Transverse colon (tissue), 4 donors: ENCODE data around the gene GPC6. TPM values are rescaled to one million over a fixed set of nuclear protein-coding genes. Genes with fewer than 3 reads are reported as not detected.
A peak's percentile ranks its signal among the peaks of the same experiment; 100 is the strongest.

Experiments used
- DNase-seq: peaks from one replicate; pipeline ENCODE4 v3.0.0-alpha.2; 2019
- H3K27ac ChIP-seq, 4 donors: fragments of 200-600 bp; sonication (generic); 2 replicates each; pipeline ENCODE4 v1.5.1; 2016 to 2018; ENCODE audit warnings: inconsistent platforms in 4 of 4
- H3K27me3 ChIP-seq: fragments of 200-600 bp; sonication (generic); 2 replicates; pipeline ENCODE4 v1.5.1; 2017; ENCODE audit warnings: inconsistent platforms
- H3K36me3 ChIP-seq, 4 donors: fragments of 200-600 bp; sonication (generic); 2 replicates each; pipeline ENCODE4 v1.5.1; 2017 to 2019; ENCODE audit warnings: inconsistent platforms in 4 of 4
- H3K4me1 ChIP-seq, 4 donors: fragments of 200-600 bp; sonication (generic); 2 replicates each; pipeline ENCODE4 v1.5.1; 2017 to 2020; ENCODE audit warnings: inconsistent platforms in 4 of 4
- H3K4me3 ChIP-seq, 4 donors: fragments of 200-600 bp; sonication (generic); 1 replicate in 1 of 4; 2 replicates in 3 of 4; pipeline versions ENCODE4 v1.5.1 to v1.6.1; 2017 to 2019; ENCODE audit warnings: inconsistent platforms in 4 of 4
- H3K9me3 ChIP-seq, 2 donors: fragments of 200-600 bp; sonication (generic); 2 replicates each; pipeline ENCODE4 v1.5.1; 2017 to 2019; ENCODE audit warnings: inconsistent platforms in 2 of 2
- CTCF ChIP-seq, 5 experiments: fragments of 200-600 bp in 3 of 5; fragments of 450-650 bp in 2 of 5; sonication (generic) in 3 of 5; IDR thresholded peaks; 1 replicate in 2 of 5; 2 replicates in 3 of 5; pipeline ENCODE4 v1.5.1; 2016 to 2017; ENCODE audit warnings: antibody characterized with exemption in 5 of 5, inconsistent platforms in 3 of 5, mild to moderate bottlenecking in 2 of 5, moderate library complexity in 1 of 5
- EP300 ChIP-seq: sonication (generic); formaldehyde crosslinking; IDR thresholded peaks from one replicate; pipeline ENCODE4 v1.6.1; 2017; ENCODE audit warnings: antibody characterized with exemption, low read depth
- POLR2A ChIP-seq: fragments of 450-650 bp; IDR thresholded peaks from one replicate; pipeline ENCODE4 v1.6.1; 2016; ENCODE audit warnings: antibody characterized with exemption, mild to moderate bottlenecking, moderate library complexity
- POLR2AphosphoS5 ChIP-seq, 3 donors: sonication (generic); formaldehyde crosslinking; IDR thresholded peaks; one replicate each; pipeline ENCODE4 v1.6.1; 2016; ENCODE audit warnings: antibody characterized with exemption in 3 of 3
- WGBS, 2 donors: methylation state at CpG; one replicate each; pipeline ENCODE4 v1.1.5; 2018; ENCODE audit warnings: low coverage in 1 of 2; 5-methylcytosine and 5-hydroxymethylcytosine counted together
- in situ Hi-C, 4 donors: fragments of 200-750 bp; cut with MboI; loops; one replicate each; pipeline versions ENCODE4 v1.15.0 to v1.15.1; 2017; ENCODE audit warnings: low sequenced_read_pairs in 3 of 4, low pct_ligation_motif_present in 1 of 4, low pct_unique_long_range_greater_than_20kb in 1 of 4
- intact Hi-C: fragments of 100-400 bp; cut with DNase I; formaldehyde crosslinking; loops from one replicate; pipeline ENCODE4 v1.15.1; 2023; ENCODE audit warnings: low total_unique reads
- total RNA-seq, 4 donors: library from RNA; depleted of rRNA; stranded (reverse); fragments of >200 nt; gene quantifications; one replicate each; pipeline ENCODE4 v1.1.0, GENCODE V29; 2016

GPC6 gene
- total RNA-seq, 4 donors from 2014 or later, result 0.75 to 5.7 (median 4.0) TPM

GRCh38 chr13:93767917-93768409 is 541.4 kb downstream of the GPC6 start:
- TF ChIP-seq EP300, result no peak
- TF ChIP-seq CTCF (IDR thresholded peaks at IDR 0.05), result no peak
- no peak for TF ChIP-seq POLR2A
- no peak for TF ChIP-seq POLR2AphosphoS5 (IDR thresholded peaks at IDR 0.05)
- WGBS, 2 donors, result 30 to 47% methylated on average over 3 to 4 of the region's 4 CpGs
- Histone ChIP-seq H3K4me1 (peaks cover 0 to 16% (median 2%) of the 10 kb centered on the region in 4 donors), H3K9me3 (no peaks in the 10 kb centered on the region), H3K27me3 (no peaks in the 10 kb centered on the region), H3K27ac (peak overlapping the region in 1 of 4 donors; percentile 28), H3K4me3 (no peak overlapping the region), H3K36me3 (no peaks in the 10 kb centered on the region)
- DNase-seq, result no peak
- intact Hi-C loops (no loop called here), in situ Hi-C loops (no loop called here)

- 50 to 67% methylated on average over 1 to 3 of the region's 3 CpGs for WGBS, 2 donors
- in situ Hi-C loops, result no loop called here
These were observed 542.5 kb downstream of the GPC6 start for GRCh38 chr13:93769101-93769500.

GRCh38 chr13:93769607-93770006 is 543.0 kb downstream of the GPC6 start:
- H3K27me3 ChIP-seq, result no peaks in the 10 kb centered on the region
- intact Hi-C loops, result no loop called here
- in situ Hi-C loops, result no loop called here
- no peaks in the 10 kb centered on the region for H3K36me3 ChIP-seq
- H3K9me3 ChIP-seq, result no peaks in the 10 kb centered on the region
- 80% methylated on average over 1 of the region's 1 CpG; no CpG with 5 or more reads in 1 of the 2 donors for WGBS, 2 donors
- H3K4me3 ChIP-seq, result no peak overlapping the region
- no peak for DNase-seq
- TF ChIP-seq POLR2AphosphoS5 (IDR thresholded peaks at IDR 0.05) (no peak), CTCF (IDR thresholded peaks at IDR 0.05) (no peak), EP300 (no peak), POLR2A (no peak)
- H3K4me1 ChIP-seq, result peaks cover 0 to 16% (median 2%) of the 10 kb centered on the region in 4 donors
- peak overlapping the region in 2 of 4 donors; percentile 6 to 29 for H3K27ac ChIP-seq

More at GRCh38 chr13:93769101-93769500, 542.5 kb downstream of the GPC6 start:
- intact Hi-C loops, result no loop called here
- DNase-seq, result no peak
- no peak for TF ChIP-seq CTCF (IDR thresholded peaks at IDR 0.05)
- no peak for TF ChIP-seq EP300
- TF ChIP-seq POLR2AphosphoS5 (IDR thresholded peaks at IDR 0.05), result no peak
- no peak for TF ChIP-seq POLR2A
- no peaks in the 10 kb centered on the region for H3K36me3 ChIP-seq
- H3K9me3 ChIP-seq, result no peaks in the 10 kb centered on the region
- peaks cover 0 to 16% (median 2%) of the 10 kb centered on the region in 4 donors for H3K4me1 ChIP-seq
- H3K4me3 ChIP-seq, result no peak overlapping the region
- H3K27ac ChIP-seq, result peak overlapping the region in 2 of 4 donors; percentile 6 to 29
- H3K27me3 ChIP-seq, result no peaks in the 10 kb centered on the region

GRCh38 chr13:93771227-93771626 is 544.6 kb downstream of the GPC6 start:
- no peaks in the 10 kb centered on the region for H3K9me3 ChIP-seq
- no peaks in the 10 kb centered on the region for H3K27me3 ChIP-seq
- peaks cover 0 to 16% (median 2%) of the 10 kb centered on the region in 4 donors for H3K4me1 ChIP-seq
- intact Hi-C loops (no loop called here), in situ Hi-C loops (no loop called here)
- WGBS, 2 donors, result 85% methylated on average over 8 of the region's 8 CpGs; no CpG with 5 or more reads in 1 of the 2 donors
- no peak overlapping the region for H3K4me3 ChIP-seq
- no peaks in the 10 kb centered on the region for H3K36me3 ChIP-seq
- TF ChIP-seq POLR2AphosphoS5 (IDR thresholded peaks at IDR 0.05) (no peak), EP300 (no peak), CTCF (IDR thresholded peaks at IDR 0.05) (no peak), POLR2A (no peak)
- no peak overlapping the region for H3K27ac ChIP-seq
- no peak for DNase-seq
